Neural progenitor cell (in vitro differentiated cells): ENCODE results near the gene ANKS1B.

Source experiments
- EZH2 ChIP-seq: fragments of 200-600 bp; sonication (generic); IDR thresholded peaks from 2 replicates; pipeline ENCODE4 v1.6.1; 2017; ENCODE audit warnings: antibody characterized with exemption, mild to moderate bottlenecking, moderate library complexity
- TF ChIP-seq, protein P1 (sequence below): fragments of 200-600 bp; sonication (generic); IDR thresholded peaks from 2 replicates; pipeline ENCODE4 v1.5.1; 2017; ENCODE audit warnings: antibody characterized with exemption, mild to moderate bottlenecking

- TF ChIP-seq, protein P1, sequence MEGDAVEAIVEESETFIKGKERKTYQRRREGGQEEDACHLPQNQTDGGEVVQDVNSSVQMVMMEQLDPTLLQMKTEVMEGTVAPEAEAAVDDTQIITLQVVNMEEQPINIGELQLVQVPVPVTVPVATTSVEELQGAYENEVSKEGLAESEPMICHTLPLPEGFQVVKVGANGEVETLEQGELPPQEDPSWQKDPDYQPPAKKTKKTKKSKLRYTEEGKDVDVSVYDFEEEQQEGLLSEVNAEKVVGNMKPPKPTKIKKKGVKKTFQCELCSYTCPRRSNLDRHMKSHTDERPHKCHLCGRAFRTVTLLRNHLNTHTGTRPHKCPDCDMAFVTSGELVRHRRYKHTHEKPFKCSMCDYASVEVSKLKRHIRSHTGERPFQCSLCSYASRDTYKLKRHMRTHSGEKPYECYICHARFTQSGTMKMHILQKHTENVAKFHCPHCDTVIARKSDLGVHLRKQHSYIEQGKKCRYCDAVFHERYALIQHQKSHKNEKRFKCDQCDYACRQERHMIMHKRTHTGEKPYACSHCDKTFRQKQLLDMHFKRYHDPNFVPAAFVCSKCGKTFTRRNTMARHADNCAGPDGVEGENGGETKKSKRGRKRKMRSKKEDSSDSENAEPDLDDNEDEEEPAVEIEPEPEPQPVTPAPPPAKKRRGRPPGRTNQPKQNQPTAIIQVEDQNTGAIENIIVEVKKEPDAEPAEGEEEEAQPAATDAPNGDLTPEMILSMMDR = no peak
- no peak for TF ChIP-seq EZH2
Measured at GRCh38 chr12:98751580-98752115, 1233.1 kb downstream of the ANKS1B start.
